OCI-LY7 (cell line): ENCODE results near the gene CCDC201. TPM values are rescaled to one million over a fixed set of nuclear protein-coding genes. Genes with fewer than 3 reads are reported as not detected.
"Not testable (repeated sequence)": the region's sequence is repeated elsewhere in the genome, so short reads cannot be mapped to it uniquely, and the experiment has no call there.

Source experiments
- BruUV-seq: library from RNA; stranded (reverse); fragments of 400-500 nt; replicated peaks from 2 replicates; lab custom pipeline; 2021; lab: Mats Ljungman, UMichigan
- CTCF ChIA-PET: fragments of 300-600 bp; sonication (Branson Sonifier 250); formaldehyde crosslinking; loops from one replicate; lab custom pipeline; 2022; ENCODE audit warnings: antibody characterized with exemption; ENCODE audit not compliant: unreplicated experiment; lab: Charles Lee
- POLR2A ChIA-PET: fragments of 300-600 bp; sonication (Branson Sonifier 250); formaldehyde crosslinking; loops from one replicate; lab custom pipeline; 2022; ENCODE audit warnings: antibody characterized with exemption; lab: Charles Lee
- DNase-seq: peaks from one replicate; pipeline ENCODE4 v3.0.0-alpha.2; 2015; ENCODE audit warnings: low spot score
- H2AFZ ChIP-seq: fragments of 200-600 bp; sonication (generic), shearing (Covaris generic); 2 replicates; pipeline ENCODE4 v1.6.1; 2014; ENCODE audit warnings: mild to moderate bottlenecking, antibody characterized with exemption, low read length, moderate library complexity
- H3K27ac ChIP-seq: fragments of 200-600 bp; sonication (generic); 2 replicates; pipeline ENCODE4 v1.5.1; 2014; ENCODE audit warnings: mixed run types, low read depth, mild to moderate bottlenecking, moderate library complexity, low read length, inconsistent platforms; ENCODE audit not compliant: poor library complexity, severe bottlenecking
- H3K36me3 ChIP-seq: fragments of 200-600 bp; sonication (generic); 2 replicates; pipeline ENCODE4 v1.6.1; 2014; ENCODE audit warnings: mild to moderate bottlenecking, antibody characterized with exemption, low read length, moderate library complexity, mixed read lengths; ENCODE audit not compliant: insufficient read depth
- H3K4me1 ChIP-seq: fragments of 200-600 bp; sonication (generic); 2 replicates; pipeline ENCODE4 v1.5.1; 2014; ENCODE audit warnings: mild to moderate bottlenecking, low read length; ENCODE audit not compliant: insufficient read depth, poor library complexity, severe bottlenecking
- H3K4me2 ChIP-seq: fragments of 200-600 bp; sonication (generic); 2 replicates; pipeline ENCODE4 v1.6.1; 2014; ENCODE audit warnings: mild to moderate bottlenecking, low read length
- H3K4me3 ChIP-seq: fragments of 200-600 bp; sonication (generic); 2 replicates; pipeline ENCODE4 v1.5.1; 2014; ENCODE audit warnings: mild to moderate bottlenecking, low read depth, low read length; ENCODE audit not compliant: poor library complexity, severe bottlenecking
- H3K79me2 ChIP-seq: fragments of 200-600 bp; sonication (generic); 2 replicates; pipeline ENCODE4 v1.6.1; 2016; ENCODE audit warnings: low read depth, mild to moderate bottlenecking, low read length, moderate library complexity, mixed read lengths; ENCODE audit not compliant: insufficient read depth
- H3K9me2 ChIP-seq: fragments of 200-600 bp; sonication (generic); 2 replicates; pipeline ENCODE4 v1.6.1; 2016; ENCODE audit warnings: mild to moderate bottlenecking, low read length, mixed read lengths; ENCODE audit not compliant: insufficient read depth
- H3K9me3 ChIP-seq: fragments of 200-600 bp; sonication (generic); 2 replicates; pipeline ENCODE4 v1.6.1; 2014; ENCODE audit warnings: mild to moderate bottlenecking, mixed run types, low read length, mixed read lengths
- H4K20me1 ChIP-seq: fragments of 200-600 bp; sonication (generic); 2 replicates; pipeline ENCODE4 v1.6.1; 2014; ENCODE audit warnings: mild to moderate bottlenecking, antibody characterized with exemption, low read length, moderate library complexity, mixed read lengths; ENCODE audit not compliant: insufficient read depth
- EZH2phosphoT487 ChIP-seq: fragments of 200-600 bp; sonication (generic); IDR thresholded peaks from 2 replicates; pipeline ENCODE4 v1.6.1; 2018; ENCODE audit warnings: low read depth, borderline replicate concordance, mild to moderate bottlenecking, mixed run types, antibody characterized with exemption, low read length, moderate library complexity, mixed read lengths
- intact Hi-C: fragments of 100-400 bp; cut with micrococcal nuclease; formaldehyde crosslinking; loops from one replicate; pipeline ENCODE4 v1.10.0; 2022; ENCODE audit not compliant: unreplicated experiment
- total RNA-seq, 2 experiments: library from RNA; depleted of rRNA in 1 of 2; stranded (reverse); fragments of >200 nt in 1 of 2; shearing (Covaris generic) in 1 of 2; gene quantifications; 2 replicates each; pipeline ENCODE4 v1.2.3, GENCODE V29; 2014 to 2022
- TF ChIP-seq, protein P1 (sequence below): fragments of 200-600 bp; sonication (generic); conservative IDR thresholded peaks from 2 replicates; pipeline ENCODE4 v1.5.1; 2014; ENCODE audit warnings: mild to moderate bottlenecking, antibody characterized with exemption, low read length, moderate library complexity, mixed read lengths

The CCDC201 gene
- total RNA-seq, 2 experiments from 2014 or later = not detected

DNA sequence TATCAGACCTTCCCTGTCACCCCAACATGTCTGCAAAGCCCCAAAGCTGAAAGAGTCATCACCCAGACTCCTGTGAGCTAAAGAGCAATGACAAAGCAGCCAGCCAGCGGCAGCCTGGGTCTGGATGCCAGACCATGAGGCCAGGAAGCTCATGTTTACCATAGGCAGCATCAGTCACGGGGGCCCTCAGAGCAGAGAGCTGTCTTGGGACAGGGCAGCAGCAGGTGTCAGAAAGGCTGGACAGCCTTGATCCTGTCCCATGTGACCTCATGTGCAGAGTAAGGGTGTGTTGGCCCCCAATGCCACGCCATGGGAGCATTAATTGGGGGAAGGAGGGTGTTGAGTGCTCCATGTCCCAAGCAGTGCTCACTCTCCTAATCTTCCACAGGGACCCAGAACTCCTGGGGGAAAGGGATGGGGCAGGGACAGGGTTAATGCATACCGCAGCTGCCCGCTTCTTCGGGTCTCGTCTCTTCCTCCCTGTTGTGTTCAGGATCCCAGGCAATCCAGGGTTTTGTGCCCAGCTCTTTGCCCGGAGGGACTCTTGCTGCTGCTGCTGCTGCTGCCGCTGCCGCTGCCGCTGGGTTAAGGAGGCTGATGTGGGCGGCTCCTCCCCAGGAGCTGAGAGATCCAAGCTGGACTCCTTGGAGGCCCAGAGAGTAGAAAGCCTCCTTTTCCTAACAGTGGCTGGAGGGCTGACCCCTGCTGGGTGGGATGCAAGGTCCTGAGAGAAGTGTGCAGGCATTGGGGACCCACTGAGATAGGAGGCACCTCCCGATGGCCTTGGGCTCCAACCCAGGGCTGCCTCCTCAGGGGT is 7.1 kb downstream of the CCDC201 start:
- H2AFZ ChIP-seq = no peak overlapping the region
- no peaks in the 10 kb centered on the region for H3K4me1 ChIP-seq
- H3K9me3 ChIP-seq = no peaks in the 10 kb centered on the region
- no peak for TF ChIP-seq EZH2phosphoT487
- TF ChIP-seq, protein P1, sequence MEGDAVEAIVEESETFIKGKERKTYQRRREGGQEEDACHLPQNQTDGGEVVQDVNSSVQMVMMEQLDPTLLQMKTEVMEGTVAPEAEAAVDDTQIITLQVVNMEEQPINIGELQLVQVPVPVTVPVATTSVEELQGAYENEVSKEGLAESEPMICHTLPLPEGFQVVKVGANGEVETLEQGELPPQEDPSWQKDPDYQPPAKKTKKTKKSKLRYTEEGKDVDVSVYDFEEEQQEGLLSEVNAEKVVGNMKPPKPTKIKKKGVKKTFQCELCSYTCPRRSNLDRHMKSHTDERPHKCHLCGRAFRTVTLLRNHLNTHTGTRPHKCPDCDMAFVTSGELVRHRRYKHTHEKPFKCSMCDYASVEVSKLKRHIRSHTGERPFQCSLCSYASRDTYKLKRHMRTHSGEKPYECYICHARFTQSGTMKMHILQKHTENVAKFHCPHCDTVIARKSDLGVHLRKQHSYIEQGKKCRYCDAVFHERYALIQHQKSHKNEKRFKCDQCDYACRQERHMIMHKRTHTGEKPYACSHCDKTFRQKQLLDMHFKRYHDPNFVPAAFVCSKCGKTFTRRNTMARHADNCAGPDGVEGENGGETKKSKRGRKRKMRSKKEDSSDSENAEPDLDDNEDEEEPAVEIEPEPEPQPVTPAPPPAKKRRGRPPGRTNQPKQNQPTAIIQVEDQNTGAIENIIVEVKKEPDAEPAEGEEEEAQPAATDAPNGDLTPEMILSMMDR = no peak
- no peak overlapping the region for H3K4me2 ChIP-seq
- ChIA-PET POLR2A (no interaction called here), CTCF (no interaction called here)
- no peak overlapping the region for H3K27ac ChIP-seq
- no peaks in the 10 kb centered on the region for H3K79me2 ChIP-seq
- no peaks in the 10 kb centered on the region for H3K36me3 ChIP-seq
- BruUV-seq = no TSS peak
- H3K9me2 ChIP-seq = no peaks in the 10 kb centered on the region
- intact Hi-C loops = no loop called here
- H4K20me1 ChIP-seq = no peaks in the 10 kb centered on the region
- no peak for DNase-seq
- no peak overlapping the region for H3K4me3 ChIP-seq

DNA sequence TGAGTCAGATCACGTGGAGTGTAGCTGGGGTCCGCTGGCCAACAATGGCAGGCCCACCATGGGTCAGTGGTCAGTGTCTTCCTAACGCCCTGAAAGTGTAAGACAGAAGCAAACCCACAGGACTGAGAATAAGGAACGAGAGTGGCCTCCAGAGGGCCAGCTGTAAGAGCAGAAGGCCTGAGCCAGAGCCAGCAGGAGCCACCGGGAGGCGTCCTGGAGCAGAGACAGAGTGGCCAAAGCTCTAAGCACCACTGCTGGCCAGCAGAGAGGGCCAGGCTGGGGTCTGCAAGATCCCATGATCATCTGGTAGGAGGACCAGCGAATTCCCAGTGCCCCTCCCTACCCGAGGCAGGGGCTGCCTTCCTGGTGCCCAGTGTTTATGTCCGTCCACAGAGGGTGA is 9.2 kb downstream of the CCDC201 start:
- Histone ChIP-seq H3K79me2 (no peaks in the 10 kb centered on the region), H3K4me3 (no peak overlapping the region), H3K9me3 (no peaks in the 10 kb centered on the region), H3K27ac (no peak overlapping the region), H2AFZ (no peak overlapping the region), H3K9me2 (no peaks in the 10 kb centered on the region), H3K4me2 (no peak overlapping the region), H3K4me1 (no peaks in the 10 kb centered on the region), H4K20me1 (no peaks in the 10 kb centered on the region), H3K36me3 (no peaks in the 10 kb centered on the region)
- CTCF ChIA-PET = no interaction called here
- no peak for DNase-seq
- intact Hi-C loops = no loop called here
- BruUV-seq = no TSS peak
- POLR2A ChIA-PET = interaction anchor here (0.6 kb wide), 1 partner anchor 428 kb away, joined by 3 read pairs; no protein-coding TSS in a partner anchor
- TF ChIP-seq EZH2phosphoT487 = no peak
- TF ChIP-seq, protein P1 = no peak; the same call in 1 of the 2 replicates

DNA sequence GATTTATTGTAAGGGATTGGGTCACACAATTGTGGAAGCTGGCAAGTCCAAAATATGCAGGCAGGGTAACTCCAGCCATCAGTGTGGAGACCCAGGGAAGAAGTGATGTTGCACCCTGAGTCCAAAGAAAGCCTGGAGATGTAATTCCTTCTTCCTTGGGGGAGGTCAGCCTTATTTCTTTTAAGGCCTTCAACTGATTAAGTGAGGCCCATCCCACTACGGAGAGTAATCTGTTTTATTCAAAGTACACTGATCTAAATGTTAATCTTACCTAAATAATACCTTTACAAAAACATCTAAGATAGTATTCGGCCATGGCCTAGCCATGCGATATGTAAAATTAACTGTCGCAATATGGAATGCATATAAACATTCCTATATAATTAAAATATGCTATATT is 16.0 kb downstream of the CCDC201 start:
- H3K79me2 ChIP-seq, H2AFZ ChIP-seq, intact Hi-C loops, BruUV-seq, DNase-seq, CTCF ChIA-PET, H3K4me2 ChIP-seq, H3K9me2 ChIP-seq, H3K9me3 ChIP-seq, H3K36me3 ChIP-seq, H3K4me1 ChIP-seq, H3K4me3 ChIP-seq, POLR2A ChIA-PET, H4K20me1 ChIP-seq, H3K27ac ChIP-seq: not testable (repeated sequence)

DNA sequence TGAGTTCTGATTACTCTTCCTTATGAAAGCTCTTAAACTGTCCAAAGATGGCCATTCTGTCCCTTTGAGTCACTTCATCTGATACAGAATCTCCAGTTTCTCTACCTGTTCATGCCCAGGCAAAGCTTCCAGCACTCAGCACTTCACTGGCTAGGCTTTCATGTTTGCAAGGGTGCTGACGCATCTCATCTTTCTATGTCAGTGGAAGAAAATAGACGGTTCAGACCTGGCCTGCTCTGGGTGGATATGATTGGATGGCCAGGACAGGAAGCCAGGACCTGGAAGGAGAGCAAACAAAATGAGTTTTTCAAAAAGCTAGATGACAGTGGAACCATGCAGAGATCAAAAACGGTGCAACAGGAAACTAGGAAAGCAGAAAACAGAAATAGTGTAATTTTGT is 17.2 kb downstream of the CCDC201 start:
- H3K27ac ChIP-seq, H3K9me2 ChIP-seq, POLR2A ChIA-PET, H3K4me1 ChIP-seq, DNase-seq, H3K4me3 ChIP-seq, H3K4me2 ChIP-seq, intact Hi-C loops, H3K36me3 ChIP-seq, BruUV-seq, CTCF ChIA-PET, H3K79me2 ChIP-seq, H4K20me1 ChIP-seq, H2AFZ ChIP-seq, H3K9me3 ChIP-seq: not testable (repeated sequence)

DNA sequence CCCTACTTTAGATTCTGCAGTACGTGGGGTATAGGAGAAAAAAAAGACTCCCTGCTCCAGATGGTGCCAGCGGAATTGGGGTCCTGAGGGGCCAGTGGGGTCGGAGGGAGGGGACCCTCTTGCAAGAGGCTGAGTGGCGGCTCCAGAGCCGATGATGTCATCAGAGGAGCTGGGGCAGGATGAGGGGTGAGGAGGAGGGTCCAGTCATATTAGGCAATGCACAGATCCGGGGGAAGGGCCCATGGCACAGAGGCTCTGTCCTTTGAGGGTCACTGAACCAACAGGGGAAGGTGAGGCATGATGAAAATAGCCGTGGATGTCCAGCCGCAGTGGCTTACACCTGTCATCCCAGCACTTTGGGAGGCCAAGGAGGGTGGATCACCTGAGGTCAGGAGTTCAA is 19.4 kb downstream of the CCDC201 start:
- DNase-seq, H2AFZ ChIP-seq, H3K79me2 ChIP-seq, H3K4me1 ChIP-seq, H3K36me3 ChIP-seq, BruUV-seq, H3K27ac ChIP-seq, H4K20me1 ChIP-seq, H3K9me2 ChIP-seq, H3K4me2 ChIP-seq, H3K4me3 ChIP-seq, H3K9me3 ChIP-seq: not testable (repeated sequence)
- ChIA-PET POLR2A (interaction anchor here (1.3 kb wide), 1 partner anchor 192 kb away, joined by 4 read pairs; no protein-coding TSS in a partner anchor), CTCF (interaction anchor here (0.6 kb wide), 1 partner anchor 190 kb away, joined by 3 read pairs; no protein-coding TSS in a partner anchor)
- intact Hi-C loops = loop anchor here (5.0 kb wide), 1 partner anchor 91 kb away; no protein-coding TSS in a partner anchor
